Measurements from ENCODE around the gene RUNX2.

DNA sequence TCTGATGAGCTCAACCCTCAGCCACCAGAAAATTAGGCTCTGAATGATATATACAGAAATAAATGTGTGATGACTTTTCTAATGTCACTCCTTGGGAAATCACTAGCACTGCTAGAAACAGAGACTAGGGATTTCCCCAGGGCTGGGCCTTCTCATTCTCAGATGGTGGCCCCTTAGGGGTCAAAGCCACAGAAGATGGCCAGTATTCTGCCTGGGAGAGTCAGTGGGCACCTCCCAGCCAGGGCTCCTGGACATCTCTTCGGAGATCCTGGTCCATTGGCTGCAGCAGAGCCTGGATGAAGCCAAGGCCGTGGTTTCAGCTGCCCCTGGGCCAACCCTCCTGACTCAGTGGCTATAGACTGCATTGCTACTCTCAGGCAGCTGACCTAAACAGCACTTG is 326.5 kb downstream of the RUNX2 start:
- no peak for TF ChIP-seq CTCF (IDR thresholded peaks at IDR 0.05)
- TF ChIP-seq POLR2A (IDR thresholded peaks at IDR 0.05): no peak

Data from Peyer's patch (tissue), 4 donors.